COLO668 (cell line): ENCODE measurements around the gene SFTPA2.
"Not testable (repeated sequence)": the region's sequence is repeated elsewhere in the genome, so short reads cannot be mapped to it uniquely, and the experiment has no call there.

Experiments
- DNase-seq: peaks from one replicate; lab custom pipeline; 2025; ENCODE audit not compliant: unreplicated experiment; lab: John Stamatoyannopoulos, UW

SFTPA2 gene

GRCh38 chr10:79516532-79517205, 43.5 kb downstream of the SFTPA2 start:
- DNase-seq = not testable (repeated sequence)

- DNase-seq = not testable (repeated sequence)
These were observed 48.2 kb downstream of the SFTPA2 start, which contains the start of gene EIF5AL1 for GRCh38 chr10:79511891-79512583. Gene EIF5AL1 (plus strand): TSS chr10:79512533. CDS start chr10:79512650, 117 bp downstream.

GRCh38 chr10:79509934-79510508, 50.2 kb downstream of the SFTPA2 start:
- DNase-seq = not testable (repeated sequence)

- not testable (repeated sequence) for DNase-seq
These were observed 50.8 kb downstream of the SFTPA2 start for GRCh38 chr10:79509306-79509933.

- DNase-seq = not testable (repeated sequence)
These were observed 52.0 kb downstream of the SFTPA2 start for GRCh38 chr10:79508245-79508644.

GRCh38 chr10:79507440-79508167, 52.6 kb downstream of the SFTPA2 start:
- DNase-seq = peak; percentile 9
